PC-3 (cell line): ENCODE measurements around the gene HAGHL. TPM values are rescaled to one million over a fixed set of nuclear protein-coding genes. Genes with fewer than 3 reads are reported as not detected.

Experiments used
- ATAC-seq: fragments of 200-7000 bp; cut with Tn5 transposase; 2 replicates; pipeline ENCODE4 v1.9.1; 2020; ENCODE audit warnings: mild to moderate bottlenecking, moderate library complexity
- BruUV-seq: library from RNA; stranded (reverse); fragments of 400-500 nt; replicated peaks from 2 replicates; lab custom pipeline; 2021; lab: Mats Ljungman, UMichigan
- CTCF ChIA-PET: fragments of 300-600 bp; sonication (Branson Sonifier 250); formaldehyde crosslinking; loops from one replicate; lab custom pipeline; 2022; ENCODE audit warnings: antibody characterized with exemption; lab: Charles Lee
- POLR2A ChIA-PET: fragments of 300-600 bp; sonication (Branson Sonifier 250); formaldehyde crosslinking; loops from one replicate; lab custom pipeline; 2022; ENCODE audit warnings: antibody characterized with exemption; ENCODE audit not compliant: unreplicated experiment; lab: Charles Lee
- DNase-seq: peaks from one replicate; pipeline ENCODE4 v3.0.0-alpha.2; 2015
- H2AFZ ChIP-seq: fragments of 300-600 bp; sonication (generic); 2 replicates; pipeline ENCODE4 v1.6.0; 2016; ENCODE audit warnings: antibody characterized with exemption, low read length
- H3F3A ChIP-seq: fragments of 300-600 bp; sonication (generic); one replicate; pipeline ENCODE4 v1.6.0; 2017; ENCODE audit warnings: antibody characterized with exemption, low read length, control low read depth, mild to moderate bottlenecking; ENCODE audit not compliant: unreplicated experiment
- H3K27ac ChIP-seq: fragments of 300-600 bp; sonication (generic); 2 replicates; pipeline ENCODE4 v1.5.1; 2016; ENCODE audit warnings: mild to moderate bottlenecking, low read length
- H3K27me3 ChIP-seq: fragments of 300-600 bp; sonication (generic); 2 replicates; pipeline ENCODE4 v1.6.1; 2016; ENCODE audit warnings: low read length, mixed read lengths
- H3K36me3 ChIP-seq: fragments of 300-600 bp; sonication (generic); 2 replicates; pipeline ENCODE4 v1.6.1; 2016; ENCODE audit warnings: low read depth, mixed run types, low read length, mixed read lengths
- H3K4me1 ChIP-seq: fragments of 300-600 bp; sonication (generic); 2 replicates; pipeline ENCODE4 v1.5.1; 2016; ENCODE audit warnings: low read length; ENCODE audit not compliant: insufficient read depth
- H3K4me2 ChIP-seq: fragments of 300-600 bp; sonication (generic); 2 replicates; pipeline ENCODE4 v1.6.0; 2016; ENCODE audit warnings: low read length
- H3K4me3 ChIP-seq: fragments of 300-600 bp; sonication (generic); 2 replicates; pipeline ENCODE4 v1.5.1; 2016; ENCODE audit warnings: mild to moderate bottlenecking, low read length, mixed read lengths
- H3K79me2 ChIP-seq: fragments of 300-600 bp; sonication (generic); 2 replicates; pipeline ENCODE4 v1.6.1; 2017; ENCODE audit warnings: low read length, mixed read lengths
- H3K9ac ChIP-seq: fragments of 300-600 bp; sonication (generic); 2 replicates; pipeline ENCODE4 v1.6.0; 2016; ENCODE audit warnings: mild to moderate bottlenecking, low read length
- H3K9me2 ChIP-seq: fragments of 300-600 bp; sonication (generic); replicated peaks from 2 replicates; pipeline ENCODE4 v1.6.1; 2016; ENCODE audit warnings: mixed run types, low read length, mixed read lengths
- H3K9me3 ChIP-seq: fragments of 300-600 bp; sonication (generic); 2 replicates; pipeline ENCODE4 v1.6.1; 2016; ENCODE audit warnings: low read length, mixed read lengths
- H4K20me1 ChIP-seq: fragments of 300-600 bp; sonication (generic); 2 replicates; pipeline ENCODE4 v1.6.1; 2016; ENCODE audit warnings: low read length, mixed read lengths
- CTCF ChIP-seq: fragments of 300-600 bp; sonication (generic); conservative IDR thresholded peaks from 2 replicates; pipeline ENCODE4 v1.5.1; 2017; ENCODE audit warnings: antibody characterized with exemption, low read depth, mild to moderate bottlenecking, low read length
- EZH2 ChIP-seq: fragments of 300-600 bp; sonication (generic); IDR thresholded peaks from one replicate; pipeline ENCODE4 v1.6.1; 2017; ENCODE audit warnings: antibody characterized with exemption, mild to moderate bottlenecking, low read length; ENCODE audit not compliant: unreplicated experiment
- EZH2phosphoT487 ChIP-seq: fragments of 300-600 bp; sonication (generic); IDR thresholded peaks from 2 replicates; pipeline ENCODE4 v1.6.1; 2018; ENCODE audit warnings: mild to moderate bottlenecking, antibody characterized with exemption, low read length, borderline replicate concordance
- intact Hi-C: fragments of 100-400 bp; cut with micrococcal nuclease; formaldehyde crosslinking; loops from 2 replicates; pipeline ENCODE4 v1.9.0; 2023
- total RNA-seq: library from RNA; depleted of rRNA; stranded (reverse); fragments of >200 nt; gene quantifications from 2 replicates; pipeline ENCODE4 v1.2.3, GENCODE V29; 2014

Gene HAGHL
- total RNA-seq, 1 experiment from 2014 or later: 16.4 TPM

- Histone ChIP-seq H2AFZ (no peak overlapping the region), H3K4me1 (no peaks in the 10 kb centered on the region), H3K27ac (no peak overlapping the region), H3K9me3 (no peaks in the 10 kb centered on the region), H4K20me1 (no peaks in the 10 kb centered on the region), H3K79me2 (no peaks in the 10 kb centered on the region), H3K4me2 (no peak overlapping the region), H3F3A (no peaks in the 10 kb centered on the region), H3K27me3 (peaks cover 25% of the 10 kb centered on the region), H3K4me3 (no peak overlapping the region), H3K9me2 (no peaks in the 10 kb centered on the region), H3K9ac (no peak overlapping the region), H3K36me3 (no peaks in the 10 kb centered on the region)
- ChIA-PET CTCF (no interaction called here), POLR2A (interaction anchor here (0.6 kb wide), 1 partner anchor 376 kb away, joined by 3 read pairs; no protein-coding TSS in a partner anchor)
- DNase-seq: no peak
- ATAC-seq: no peak
- intact Hi-C loops: no loop called here
- TF ChIP-seq CTCF (no peak), EZH2phosphoT487 (no peak), EZH2 (no peak)
- no TSS peak for BruUV-seq
Measured at GRCh38 chr16:702341-702740, 24.6 kb upstream of the HAGHL start.

GRCh38 chr16:703406-703805, 23.5 kb upstream of the HAGHL start:
- ATAC-seq (no peak), DNase-seq (no peak)
- no peaks in the 10 kb centered on the region for H4K20me1 ChIP-seq
- ChIA-PET POLR2A (no interaction called here), CTCF (no interaction called here)
- H3K9me3 ChIP-seq: no peaks in the 10 kb centered on the region
- H3K9ac ChIP-seq: no peak overlapping the region
- H3K9me2 ChIP-seq: no peaks in the 10 kb centered on the region
- no TSS peak for BruUV-seq
- H3K4me1 ChIP-seq: no peaks in the 10 kb centered on the region
- peaks cover 33% of the 10 kb centered on the region for H3K27me3 ChIP-seq
- H2AFZ ChIP-seq: no peak overlapping the region
- H3K4me2 ChIP-seq: no peak overlapping the region
- no peaks in the 10 kb centered on the region for H3K36me3 ChIP-seq
- H3K4me3 ChIP-seq: no peak overlapping the region
- H3K27ac ChIP-seq: no peak overlapping the region
- no peaks in the 10 kb centered on the region for H3K79me2 ChIP-seq
- intact Hi-C loops: no loop called here
- TF ChIP-seq CTCF: no peak
- no peak for TF ChIP-seq EZH2phosphoT487
- TF ChIP-seq EZH2: no peak
- H3F3A ChIP-seq: no peaks in the 10 kb centered on the region

- Histone ChIP-seq H3K9me2 (no peaks in the 10 kb centered on the region), H3K27me3 (peaks cover 37% of the 10 kb centered on the region), H3K4me3 (no peak overlapping the region), H4K20me1 (no peaks in the 10 kb centered on the region), H3K9me3 (no peaks in the 10 kb centered on the region), H3K4me1 (no peaks in the 10 kb centered on the region), H3K4me2 (no peak overlapping the region), H3K36me3 (no peaks in the 10 kb centered on the region), H3K27ac (no peak overlapping the region), H3F3A (no peaks in the 10 kb centered on the region), H3K9ac (no peak overlapping the region), H3K79me2 (no peaks in the 10 kb centered on the region), H2AFZ (no peak overlapping the region)
- TF ChIP-seq CTCF: no peak
- no peak for TF ChIP-seq EZH2
- no peak for TF ChIP-seq EZH2phosphoT487
- ChIA-PET POLR2A (no interaction called here), CTCF (no interaction called here)
- BruUV-seq: no TSS peak
- no peak for DNase-seq
- no peak for ATAC-seq
- intact Hi-C loops: no loop called here
Measured at GRCh38 chr16:704047-704446, 22.9 kb upstream of the HAGHL start.
